Activated CD4-positive, alpha-beta memory T cell treated with anti-CD3 and anti-CD28 coated beads, Interleukin-2, amount 10 ng/mL, durations not matched to agents 7 days and 5 days (primary cell): ENCODE measurements around the gene FHOD3. TPM values are rescaled to one million over a fixed set of nuclear protein-coding genes. Genes with fewer than 3 reads are reported as not detected.

Experiments used
- CTCF ChIA-PET: fragments of 350-600 bp; sonication (Branson Sonifier 250); formaldehyde crosslinking; loops from one replicate; lab custom pipeline; 2021; ENCODE audit warnings: antibody characterized with exemption, inconsistent platforms; lab: Charles Lee
- POLR2A ChIA-PET: fragments of 350-600 bp; sonication (Branson Sonifier 250); formaldehyde crosslinking; loops from one replicate; lab custom pipeline; 2021; ENCODE audit warnings: antibody characterized with exemption; lab: Charles Lee
- DNase-seq: peaks from one replicate; pipeline ENCODE4 v3.0.0-alpha.2; 2020
- H3K27ac Mint-ChIP-seq: one replicate; pipeline ENCODE4 v1.8.0; 2021; ENCODE audit warnings: mild to moderate bottlenecking, mixed read lengths
- H3K27me3 Mint-ChIP-seq: one replicate; pipeline ENCODE4 v1.8.0; 2021; ENCODE audit warnings: mixed read lengths
- H3K36me3 Mint-ChIP-seq: one replicate; pipeline ENCODE4 v1.8.0; 2021; ENCODE audit warnings: low read depth, mixed read lengths
- H3K4me1 Mint-ChIP-seq: one replicate; pipeline ENCODE4 v1.8.0; 2021; ENCODE audit warnings: mixed read lengths
- H3K4me3 Mint-ChIP-seq: one replicate; pipeline ENCODE4 v1.8.0; 2021; ENCODE audit warnings: mild to moderate bottlenecking, mixed read lengths
- H3K9me3 Mint-ChIP-seq: one replicate; pipeline ENCODE4 v1.8.0; 2021; ENCODE audit warnings: mixed read lengths
- total RNA-seq, 2 experiments: library from RNA; stranded (reverse); gene quantifications; one replicate each; pipeline ENCODE4 v1.2.3, GENCODE V29; 2021

Gene FHOD3
- total RNA-seq, 2 experiments from 2014 or later: not detected

GRCh38 chr18:36389811-36390581 is 92.5 kb downstream of the FHOD3 start:
- no peaks in the 10 kb centered on the region for H3K9me3 Mint-ChIP-seq
- ChIA-PET CTCF (no interaction called here), POLR2A (no interaction called here)
- no peak overlapping the region for H3K27ac Mint-ChIP-seq
- no peak for DNase-seq
- H3K27me3 Mint-ChIP-seq: no peaks in the 10 kb centered on the region
- no peak overlapping the region for H3K4me3 Mint-ChIP-seq
- no peaks in the 10 kb centered on the region for H3K36me3 Mint-ChIP-seq
- no peaks in the 10 kb centered on the region for H3K4me1 Mint-ChIP-seq

- no peak overlapping the region for H3K4me3 Mint-ChIP-seq
- no peaks in the 10 kb centered on the region for H3K4me1 Mint-ChIP-seq
- H3K27me3 Mint-ChIP-seq: no peaks in the 10 kb centered on the region
- POLR2A ChIA-PET: no interaction called here
- CTCF ChIA-PET: no interaction called here
- H3K9me3 Mint-ChIP-seq: no peaks in the 10 kb centered on the region
- DNase-seq: no peak
- H3K27ac Mint-ChIP-seq: no peak overlapping the region
- H3K36me3 Mint-ChIP-seq: no peaks in the 10 kb centered on the region
Observed at GRCh38 chr18:36391426-36392145, 94.1 kb downstream of the FHOD3 start.

GRCh38 chr18:36392164-36392978 is 94.9 kb downstream of the FHOD3 start:
- POLR2A ChIA-PET: no interaction called here
- no peaks in the 10 kb centered on the region for H3K36me3 Mint-ChIP-seq

GRCh38 chr18:36392979-36393287 is 95.4 kb downstream of the FHOD3 start:
- Mint-ChIP-seq H3K4me1 (no peaks in the 10 kb centered on the region), H3K4me3 (no peak overlapping the region), H3K9me3 (no peaks in the 10 kb centered on the region), H3K36me3 (no peaks in the 10 kb centered on the region), H3K27me3 (no peaks in the 10 kb centered on the region), H3K27ac (no peak overlapping the region)
- no peak for DNase-seq
- ChIA-PET POLR2A (no interaction called here), CTCF (no interaction called here)

More at GRCh38 chr18:36392164-36392978, 94.9 kb downstream of the FHOD3 start:
- H3K4me3 Mint-ChIP-seq: no peak overlapping the region
- H3K4me1 Mint-ChIP-seq: no peaks in the 10 kb centered on the region
- no peak for DNase-seq
- H3K9me3 Mint-ChIP-seq: no peaks in the 10 kb centered on the region
- CTCF ChIA-PET: no interaction called here
- H3K27me3 Mint-ChIP-seq: no peaks in the 10 kb centered on the region
- no peak overlapping the region for H3K27ac Mint-ChIP-seq

GRCh38 chr18:36394486-36394885 is 97.0 kb downstream of the FHOD3 start:
- POLR2A ChIA-PET: no interaction called here
- Mint-ChIP-seq H3K27me3 (no peaks in the 10 kb centered on the region), H3K36me3 (no peaks in the 10 kb centered on the region), H3K9me3 (no peaks in the 10 kb centered on the region), H3K4me1 (no peaks in the 10 kb centered on the region), H3K27ac (no peak overlapping the region), H3K4me3 (no peak overlapping the region)
- CTCF ChIA-PET: no interaction called here
- DNase-seq: no peak

- no peak overlapping the region for H3K27ac Mint-ChIP-seq
- CTCF ChIA-PET: no interaction called here
Observed at GRCh38 chr18:36396190-36396589, 98.7 kb downstream of the FHOD3 start.

GRCh38 chr18:36397033-36397432 is 99.5 kb downstream of the FHOD3 start:
- H3K9me3 Mint-ChIP-seq: no peaks in the 10 kb centered on the region
- H3K27me3 Mint-ChIP-seq: no peaks in the 10 kb centered on the region
- H3K27ac Mint-ChIP-seq: no peak overlapping the region
- no peaks in the 10 kb centered on the region for H3K36me3 Mint-ChIP-seq
- no peak for DNase-seq
- H3K4me3 Mint-ChIP-seq: no peak overlapping the region
- H3K4me1 Mint-ChIP-seq: no peaks in the 10 kb centered on the region
- ChIA-PET POLR2A (no interaction called here), CTCF (no interaction called here)

More at GRCh38 chr18:36396190-36396589, 98.7 kb downstream of the FHOD3 start:
- no peaks in the 10 kb centered on the region for H3K27me3 Mint-ChIP-seq
- no peak for DNase-seq
- H3K4me1 Mint-ChIP-seq: no peaks in the 10 kb centered on the region
- POLR2A ChIA-PET: no interaction called here
- no peaks in the 10 kb centered on the region for H3K36me3 Mint-ChIP-seq
- no peaks in the 10 kb centered on the region for H3K9me3 Mint-ChIP-seq
- H3K4me3 Mint-ChIP-seq: no peak overlapping the region

- no peaks in the 10 kb centered on the region for H3K27me3 Mint-ChIP-seq
- H3K4me3 Mint-ChIP-seq: no peak overlapping the region
- no peaks in the 10 kb centered on the region for H3K36me3 Mint-ChIP-seq
- POLR2A ChIA-PET: no interaction called here
- H3K9me3 Mint-ChIP-seq: no peaks in the 10 kb centered on the region
- CTCF ChIA-PET: no interaction called here
- DNase-seq: no peak
- no peak overlapping the region for H3K27ac Mint-ChIP-seq
- no peaks in the 10 kb centered on the region for H3K4me1 Mint-ChIP-seq
Observed at GRCh38 chr18:36398419-36398818, 100.9 kb downstream of the FHOD3 start.

GRCh38 chr18:36399055-36399454 is 101.5 kb downstream of the FHOD3 start:
- Mint-ChIP-seq H3K9me3 (no peaks in the 10 kb centered on the region), H3K4me1 (no peaks in the 10 kb centered on the region), H3K27ac (no peak overlapping the region), H3K4me3 (no peak overlapping the region), H3K36me3 (no peaks in the 10 kb centered on the region), H3K27me3 (no peaks in the 10 kb centered on the region)
- POLR2A ChIA-PET: no interaction called here
- CTCF ChIA-PET: interaction anchor here (1.5 kb wide), 1 partner anchor 15 kb away, joined by 3 read pairs; no protein-coding TSS in a partner anchor
- DNase-seq: no peak

- Mint-ChIP-seq H3K27ac (no peak overlapping the region), H3K9me3 (no peaks in the 10 kb centered on the region), H3K4me3 (no peak overlapping the region), H3K27me3 (no peaks in the 10 kb centered on the region), H3K36me3 (no peaks in the 10 kb centered on the region), H3K4me1 (no peaks in the 10 kb centered on the region)
- ChIA-PET POLR2A (no interaction called here), CTCF (no interaction called here)
- DNase-seq: no peak
Observed at GRCh38 chr18:36401462-36401861, 103.9 kb downstream of the FHOD3 start.

- H3K36me3 Mint-ChIP-seq: no peaks in the 10 kb centered on the region
- H3K27ac Mint-ChIP-seq: no peak overlapping the region
- H3K4me1 Mint-ChIP-seq: no peaks in the 10 kb centered on the region
- H3K9me3 Mint-ChIP-seq: no peaks in the 10 kb centered on the region
- DNase-seq: no peak
- H3K4me3 Mint-ChIP-seq: no peak overlapping the region
- H3K27me3 Mint-ChIP-seq: no peaks in the 10 kb centered on the region
- ChIA-PET CTCF (no interaction called here), POLR2A (no interaction called here)
Observed at GRCh38 chr18:36402765-36403396, 105.4 kb downstream of the FHOD3 start.

- Mint-ChIP-seq H3K27me3 (no peaks in the 10 kb centered on the region), H3K4me1 (no peaks in the 10 kb centered on the region), H3K27ac (no peak overlapping the region), H3K4me3 (no peak overlapping the region), H3K36me3 (no peaks in the 10 kb centered on the region), H3K9me3 (no peaks in the 10 kb centered on the region)
- ChIA-PET CTCF (no interaction called here), POLR2A (no interaction called here)
- DNase-seq: no peak
Observed at GRCh38 chr18:36403896-36404820, 106.6 kb downstream of the FHOD3 start.
